K562 (cell line): ENCODE results near the gene CSNK1G1. TPM values are rescaled to one million over a fixed set of nuclear protein-coding genes. Genes with fewer than 3 reads are reported as not detected.

ENCODE experiments used
- ATF1 ChIP-seq, 2 experiments: fragments of 450-650 bp in 1 of 2; IDR thresholded peaks; 2 replicates each; pipeline ENCODE4 v1.6.1; 2016; ENCODE audit warnings: missing compliant biosample characterization in 1 of 2, missing genetic modification characterization in 1 of 2
- CHD4 ChIP-seq: fragments of 200-600 bp; sonication (generic); IDR thresholded peaks from 3 replicates; pipeline ENCODE4 v1.6.1; 2012; ENCODE audit warnings: low read depth, mild to moderate bottlenecking, mixed read lengths, low read length, inconsistent platforms; ENCODE audit not compliant: insufficient read depth, insufficient replicate concordance, poor library complexity, severe bottlenecking
- FOSL1 ChIP-seq: fragments of 200-800 bp; sonication (Bioruptor generic); conservative IDR thresholded peaks from 2 replicates; pipeline ENCODE4 v1.6.1; 2016; ENCODE audit warnings: missing genetic modification characterization, missing compliant biosample characterization
- GABPA ChIP-seq: fragments of 200-800 bp; sonication (Bioruptor generic); conservative IDR thresholded peaks from 2 replicates; pipeline ENCODE4 v1.6.1; 2016; ENCODE audit warnings: low read depth, missing genetic modification characterization, missing compliant biosample characterization
- KLF13 ChIP-seq: fragments of 450-650 bp; IDR thresholded peaks from 2 replicates; pipeline ENCODE4 v1.6.1; 2016; ENCODE audit warnings: missing genetic modification characterization, low read depth, mild to moderate bottlenecking, missing compliant biosample characterization, moderate library complexity, borderline replicate concordance
- MTA1 ChIP-seq: fragments of 450-650 bp; IDR thresholded peaks from 2 replicates; pipeline ENCODE4 v1.6.1; 2017; ENCODE audit warnings: borderline replicate concordance
- MYNN ChIP-seq, 2 experiments: sonication (generic); formaldehyde crosslinking in 1 of 2; IDR thresholded peaks; 2 replicates each; pipeline versions ENCODE4 v1.5.0 to v1.6.1; 2016 to 2020; ENCODE audit warnings: antibody characterized with exemption in 1 of 2, missing genetic modification reagents in 1 of 2
- NR2C2 ChIP-seq, 2 experiments: fragments of 200-800 bp in 1 of 2; sonication (Bioruptor generic) in 1 of 2; sonication (generic) in 1 of 2; formaldehyde crosslinking in 1 of 2; IDR thresholded peaks; 2 replicates each; pipeline versions ENCODE4 v1.6.1 to v1.8.0; 2016 to 2022; ENCODE audit warnings: mild to moderate bottlenecking in 1 of 2, missing compliant biosample characterization in 1 of 2, missing genetic modification characterization in 1 of 2, missing genetic modification reagents in 1 of 2
- PBX2 ChIP-seq, 2 experiments: IDR thresholded peaks in 1 of 2; conservative IDR thresholded peaks in 1 of 2; 2 replicates each; pipeline ENCODE4 v1.6.1; 2016; ENCODE audit warnings: low read depth in 2 of 2, mild to moderate bottlenecking in 1 of 2, missing compliant biosample characterization in 1 of 2, missing genetic modification characterization in 1 of 2, moderate library complexity in 1 of 2
- PHF21A ChIP-seq: fragments of 450-650 bp; IDR thresholded peaks from 2 replicates; pipeline ENCODE4 v1.6.1; 2017; ENCODE audit warnings: low read depth, borderline replicate concordance
- TCF3 ChIP-seq: sonication (generic); formaldehyde crosslinking; IDR thresholded peaks from 2 replicates; pipeline ENCODE4 v1.4.0; 2020; ENCODE audit warnings: mild to moderate bottlenecking, missing genetic modification reagents
- ZC3H11A ChIP-seq: IDR thresholded peaks from 2 replicates; pipeline ENCODE4 v1.6.1; 2012; ENCODE audit warnings: low read depth, low read length, improper control_type of control experiment
- ZNF165 ChIP-seq: fragments of 250-450 bp; sonication (Bioruptor Pico); IDR thresholded peaks from 2 replicates; pipeline ENCODE4 v1.4.0; 2020; ENCODE audit warnings: borderline replicate concordance
- ZNF384 ChIP-seq: IDR thresholded peaks from 2 replicates; pipeline ENCODE4 v1.6.1; 2012; ENCODE audit warnings: low read depth, low read length, improper control_type of control experiment
- polyA plus RNA-seq, 8 experiments: library from polyadenylated mRNA; depleted of rRNA in 4 of 8; stranded (reverse) in 5 of 8; unstranded in 3 of 8; fragments of >200 nt; fragmentation: Nextera tagmentation in 2 of 8; fragmentation: Illumina TruSeq in 1 of 8; extraction: Ambion mirVana in 2 of 8; extraction: Trizol in 1 of 8; gene quantifications; 2 replicates each; pipeline versions ENCODE4 v1.2.1 to v1.2.3, GENCODE V29; 2011 to 2014; ENCODE audit warnings: inconsistent platforms in 1 of 8, missing spikeins in 1 of 8
- total RNA-seq, 7 experiments: library from RNA; depleted of rRNA in 6 of 7; stranded (reverse); fragments of >200 nt in 6 of 7; fragmentation: Illumina TruSeq in 2 of 7; extraction: Trizol in 2 of 7; gene quantifications; 2 replicates each; pipeline versions ENCODE4 v1.2.1 to v1.2.3, GENCODE V29; 2011 to 2021; ENCODE audit warnings: low replicate concordance in 1 of 7
- TF ChIP-seq, protein P1 (sequence below), 2 experiments: IDR thresholded peaks; 2 replicates each; pipeline ENCODE4 v1.6.1; 2012; ENCODE audit warnings: improper control_type of control experiment in 2 of 2, low read depth in 2 of 2, low read length in 2 of 2, borderline replicate concordance in 1 of 2

Gene CSNK1G1
- total and polyA plus RNA-seq, 9 of the 15 experiments (the other 6 are each of a cell fraction or from before 2014, with no cell fraction given), result 4.5 to 18.5 (median 9.5) TPM

DNA sequence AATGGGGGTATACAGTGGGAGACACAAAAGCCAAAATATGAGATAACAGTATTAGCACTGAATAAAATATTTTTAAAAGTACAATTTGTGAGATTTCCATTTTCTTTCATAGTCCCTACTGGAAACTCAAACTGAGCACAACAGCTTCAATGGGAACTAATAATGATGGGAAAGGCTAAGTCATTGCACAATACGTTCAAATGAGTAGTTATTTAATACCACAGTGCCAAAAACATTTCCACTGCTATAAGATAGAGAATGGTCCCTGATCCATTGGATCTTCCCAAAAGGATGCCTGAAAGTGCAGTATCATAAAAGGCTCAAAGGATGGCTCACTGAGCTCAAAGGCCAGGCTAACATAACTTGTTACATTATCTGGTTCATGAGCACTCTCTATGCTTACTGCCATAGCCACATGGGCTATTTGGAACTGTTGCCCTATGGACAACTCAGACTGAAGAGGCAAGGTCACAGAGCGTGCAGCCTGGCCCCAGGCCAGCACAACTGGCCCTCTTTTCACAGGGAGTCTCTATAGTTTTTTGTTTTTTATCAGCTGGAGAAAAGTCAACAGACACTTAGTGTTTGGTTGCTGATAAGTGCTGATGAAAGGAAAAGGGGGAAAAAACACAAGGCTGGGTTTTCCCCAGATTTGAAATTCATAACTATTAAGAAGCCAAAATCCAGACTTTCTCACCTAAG is 139.1 kb downstream of the CSNK1G1 start (continued):
- peak; percentile 65 for TF ChIP-seq ZNF384
- TF ChIP-seq ZNF165, result no peak
- TF ChIP-seq KLF13, result no peak
- TF ChIP-seq NR2C2 (CRISPR knock-in tag; IDR thresholded peaks at IDR 0.05), result no peak
- TF ChIP-seq NR2C2 (tag; IDR thresholded peaks at IDR 0.05), result peak; percentile 68
- TF ChIP-seq TCF3, result peak; percentile 91
- no peak for TF ChIP-seq ZC3H11A
- no peak for TF ChIP-seq MTA1
- TF ChIP-seq MYNN (IDR thresholded peaks at IDR 0.05), result 0 out of 2 replicates have a peak, but pooled peaks have one; percentile 56
- no peak for TF ChIP-seq MYNN (CRISPR knock-in tag; IDR thresholded peaks at IDR 0.05)
- TF ChIP-seq FOSL1 (tag), result peak; percentile 65
- no peak for TF ChIP-seq ATF1 (CRISPR knock-in tag; IDR thresholded peaks at IDR 0.05)
- no peak; the same call in 1 of the 2 replicates for TF ChIP-seq ATF1 (tag; IDR thresholded peaks at IDR 0.05)
- no peak for TF ChIP-seq PBX2 (CRISPR knock-in tag; IDR thresholded peaks at IDR 0.05; ENCODE audit: low read depth)
- no peak for TF ChIP-seq PBX2 (tag; conservative IDR thresholded peaks at IDR 0.05; ENCODE audit: low read depth)
- peak; percentile 32 for TF ChIP-seq GABPA
- no peak for TF ChIP-seq PHF21A
- no peak for TF ChIP-seq CHD4
- TF ChIP-seq, protein P1, sequence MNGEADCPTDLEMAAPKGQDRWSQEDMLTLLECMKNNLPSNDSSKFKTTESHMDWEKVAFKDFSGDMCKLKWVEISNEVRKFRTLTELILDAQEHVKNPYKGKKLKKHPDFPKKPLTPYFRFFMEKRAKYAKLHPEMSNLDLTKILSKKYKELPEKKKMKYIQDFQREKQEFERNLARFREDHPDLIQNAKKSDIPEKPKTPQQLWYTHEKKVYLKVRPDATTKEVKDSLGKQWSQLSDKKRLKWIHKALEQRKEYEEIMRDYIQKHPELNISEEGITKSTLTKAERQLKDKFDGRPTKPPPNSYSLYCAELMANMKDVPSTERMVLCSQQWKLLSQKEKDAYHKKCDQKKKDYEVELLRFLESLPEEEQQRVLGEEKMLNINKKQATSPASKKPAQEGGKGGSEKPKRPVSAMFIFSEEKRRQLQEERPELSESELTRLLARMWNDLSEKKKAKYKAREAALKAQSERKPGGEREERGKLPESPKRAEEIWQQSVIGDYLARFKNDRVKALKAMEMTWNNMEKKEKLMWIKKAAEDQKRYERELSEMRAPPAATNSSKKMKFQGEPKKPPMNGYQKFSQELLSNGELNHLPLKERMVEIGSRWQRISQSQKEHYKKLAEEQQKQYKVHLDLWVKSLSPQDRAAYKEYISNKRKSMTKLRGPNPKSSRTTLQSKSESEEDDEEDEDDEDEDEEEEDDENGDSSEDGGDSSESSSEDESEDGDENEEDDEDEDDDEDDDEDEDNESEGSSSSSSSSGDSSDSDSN (IDR thresholded peaks at IDR 0.05; ENCODE audit: borderline replicate concordance in 1 of 2, low read depth in 2 of 2, low read length in 2 of 2), result peak in 1 of 2 experiments; percentile 57; a peak in 1 of 4 replicates
